Esophagus muscularis mucosa (tissue), 4 donors: ENCODE data around the gene PIK3R6. TPM values are rescaled to one million over a fixed set of nuclear protein-coding genes. Genes with fewer than 3 reads are reported as not detected.

ENCODE experiments used
- DNase-seq: peaks from one replicate; pipeline ENCODE4 v3.0.0-alpha.2; 2017; ENCODE audit errors: extremely low spot score
- H3K27ac ChIP-seq, 4 donors: fragments of 200-600 bp; sonication (generic); replicated peaks in 1 of 4; 1 replicate in 3 of 4; 2 replicates in 1 of 4; pipeline ENCODE4 v1.5.1; 2016 to 2019; ENCODE audit warnings: mild to moderate bottlenecking in 1 of 4
- H3K27me3 ChIP-seq, 4 donors: fragments of 200-600 bp; sonication (generic); one replicate each; pipeline versions ENCODE4 v1.5.1 to v1.6.0; 2016 to 2019
- H3K36me3 ChIP-seq, 4 donors: fragments of 200-600 bp; sonication (generic); one replicate each; pipeline ENCODE4 v1.5.1; 2016 to 2019
- H3K4me1 ChIP-seq, 4 donors: fragments of 200-600 bp; sonication (generic); one replicate each; pipeline ENCODE4 v1.5.1; 2016 to 2019
- H3K4me3 ChIP-seq, 4 donors: fragments of 200-600 bp; sonication (generic); 1 replicate in 2 of 4; 2 replicates in 2 of 4; pipeline ENCODE4 v1.5.1; 2016 to 2019; ENCODE audit warnings: mild to moderate bottlenecking in 4 of 4, moderate library complexity in 1 of 4
- H3K9me3 ChIP-seq, 4 donors: fragments of 200-600 bp; sonication (generic); 1 replicate in 3 of 4; 2 replicates in 1 of 4; pipeline ENCODE4 v1.5.1; 2016 to 2019
- CTCF ChIP-seq, 3 experiments: fragments of 200-600 bp in 2 of 3; fragments of 450-650 bp in 1 of 3; sonication (generic) in 2 of 3; IDR thresholded peaks; one replicate each; pipeline ENCODE4 v1.5.1; 2017 to 2019; ENCODE audit warnings: antibody characterized with exemption in 3 of 3, mild to moderate bottlenecking in 2 of 3, moderate library complexity in 1 of 3
- EP300 ChIP-seq: sonication (generic); formaldehyde crosslinking; IDR thresholded peaks from one replicate; pipeline ENCODE4 v1.6.1; 2017; ENCODE audit warnings: antibody characterized with exemption
- POLR2A ChIP-seq: fragments of 450-650 bp; IDR thresholded peaks from one replicate; pipeline ENCODE4 v1.6.1; 2017; ENCODE audit warnings: antibody characterized with exemption, moderate library complexity, mild to moderate bottlenecking, low read depth
- POLR2AphosphoS5 ChIP-seq, 2 donors: sonication (generic); formaldehyde crosslinking; IDR thresholded peaks; one replicate each; pipeline ENCODE4 v1.6.1; 2017; ENCODE audit warnings: antibody characterized with exemption in 2 of 2
- WGBS: methylation state at CpG from one replicate; pipeline ENCODE4 v1.1.5; 2018; 5-methylcytosine and 5-hydroxymethylcytosine counted together
- intact Hi-C: fragments of 100-400 bp; cut with DNase I; formaldehyde crosslinking; loops from one replicate; pipeline ENCODE4 v1.15.1; 2023
- total RNA-seq, 4 donors: library from RNA; depleted of rRNA; stranded (reverse); fragments of >200 nt; gene quantifications; one replicate each; pipeline versions ENCODE4 v1.1.0 to v1.2.1, GENCODE V29; 2016

The PIK3R6 gene
- total RNA-seq, 4 donors from 2014 or later, result 0.52 to 3.3 (median 1.8) TPM

- peaks cover 0 to 5% (median 3%) of the 10 kb centered on the region in 4 donors for H3K4me1 ChIP-seq
- no peak overlapping the region for H3K27ac ChIP-seq
- TF ChIP-seq CTCF (IDR thresholded peaks at IDR 0.05), result no peak
- no peak for TF ChIP-seq POLR2A
- TF ChIP-seq POLR2AphosphoS5 (IDR thresholded peaks at IDR 0.05), result no peak
- TF ChIP-seq EP300, result no peak
- no peaks in the 10 kb centered on the region for H3K36me3 ChIP-seq
- no peak for DNase-seq
- H3K4me3 ChIP-seq, result no peak overlapping the region
- no peaks in the 10 kb centered on the region for H3K9me3 ChIP-seq
- 94% methylated on average over 12 of the region's 16 CpGs for WGBS
- intact Hi-C loops, result no loop called here
- H3K27me3 ChIP-seq, result peaks cover 0 to 3% (median 0%) of the 10 kb centered on the region in 4 donors
These were observed 17.0 kb upstream of the PIK3R6 start for GRCh38 chr17:8884336-8884990.

GRCh38 chr17:8883353-8883752, 15.9 kb upstream of the PIK3R6 start:
- H3K4me3 ChIP-seq, result no peak overlapping the region
- peaks cover 0 to 3% (median 0%) of the 10 kb centered on the region in 4 donors for H3K27me3 ChIP-seq
- no peaks in the 10 kb centered on the region for H3K36me3 ChIP-seq
- H3K9me3 ChIP-seq, result no peaks in the 10 kb centered on the region
- WGBS, result 95% methylated on average over 4 of the region's 4 CpGs
- peaks cover 0 to 4% (median 1%) of the 10 kb centered on the region in 4 donors for H3K4me1 ChIP-seq
- intact Hi-C loops, result no loop called here
- TF ChIP-seq POLR2AphosphoS5 (IDR thresholded peaks at IDR 0.05), result no peak
- TF ChIP-seq CTCF (IDR thresholded peaks at IDR 0.05), result no peak
- TF ChIP-seq POLR2A, result no peak
- no peak for TF ChIP-seq EP300
- H3K27ac ChIP-seq, result no peak overlapping the region
- DNase-seq, result no peak

GRCh38 chr17:8881606-8882005, 14.1 kb upstream of the PIK3R6 start:
- intact Hi-C loops, result no loop called here
- H3K27me3 ChIP-seq, result peaks cover 0 to 3% (median 0%) of the 10 kb centered on the region in 4 donors
- no peaks in the 10 kb centered on the region for H3K36me3 ChIP-seq
- no peak overlapping the region for H3K4me3 ChIP-seq
- no peak overlapping the region for H3K27ac ChIP-seq
- WGBS, result 84% methylated on average over 6 of the region's 7 CpGs
- H3K9me3 ChIP-seq, result no peaks in the 10 kb centered on the region
- no peaks in the 10 kb centered on the region for H3K4me1 ChIP-seq
- no peak for DNase-seq
- TF ChIP-seq EP300, result no peak
- no peak for TF ChIP-seq POLR2A
- TF ChIP-seq CTCF (IDR thresholded peaks at IDR 0.05), result no peak

GRCh38 chr17:8880466-8880865, 13.0 kb upstream of the PIK3R6 start:
- 93% methylated on average over 3 of the region's 7 CpGs for WGBS
- Histone ChIP-seq H3K27me3 (peaks cover 0 to 12% (median 0%) of the 10 kb centered on the region in 4 donors), H3K4me1 (no peaks in the 10 kb centered on the region), H3K4me3 (no peak overlapping the region), H3K36me3 (no peaks in the 10 kb centered on the region), H3K9me3 (no peaks in the 10 kb centered on the region), H3K27ac (no peak overlapping the region)
- TF ChIP-seq EP300 (no peak), CTCF (IDR thresholded peaks at IDR 0.05) (no peak), POLR2AphosphoS5 (IDR thresholded peaks at IDR 0.05) (no peak), POLR2A (no peak)
- intact Hi-C loops, result no loop called here
- DNase-seq, result no peak

- no peak overlapping the region for H3K27ac ChIP-seq
- intact Hi-C loops, result no loop called here
- WGBS, result 75% methylated on average over 7 of the region's 7 CpGs
These were observed 11.9 kb upstream of the PIK3R6 start for GRCh38 chr17:8879410-8879809.

More at GRCh38 chr17:8879410-8879809, 11.9 kb upstream of the PIK3R6 start:
- no peak overlapping the region for H3K4me3 ChIP-seq
- peaks cover 0 to 18% (median 0%) of the 10 kb centered on the region in 4 donors for H3K27me3 ChIP-seq
- H3K36me3 ChIP-seq, result no peaks in the 10 kb centered on the region
- H3K9me3 ChIP-seq, result no peaks in the 10 kb centered on the region
- H3K4me1 ChIP-seq, result no peaks in the 10 kb centered on the region
- DNase-seq, result no peak
- TF ChIP-seq POLR2AphosphoS5 (IDR thresholded peaks at IDR 0.05) (no peak), CTCF (IDR thresholded peaks at IDR 0.05) (no peak), EP300 (no peak), POLR2A (no peak)
